A673 (cell line): ENCODE measurements around the gene RXRA.

Experiments used
- EZH2 ChIP-seq: fragments of 200-600 bp; sonication (generic); IDR thresholded peaks from 2 replicates; pipeline ENCODE4 v1.6.1; 2017; ENCODE audit warnings: borderline replicate concordance, low read depth, mild to moderate bottlenecking, mixed read lengths, antibody characterized with exemption, low read length; ENCODE audit not compliant: poor library complexity, severe bottlenecking
- TF ChIP-seq, protein P1 (sequence below): fragments of 300-800, 200-600 bp; sonication (generic); conservative IDR thresholded peaks from 2 replicates; pipeline ENCODE4 v1.5.1; 2017; ENCODE audit warnings: low read depth, mild to moderate bottlenecking, antibody characterized with exemption, low read length, moderate library complexity, mixed read lengths

DNA sequence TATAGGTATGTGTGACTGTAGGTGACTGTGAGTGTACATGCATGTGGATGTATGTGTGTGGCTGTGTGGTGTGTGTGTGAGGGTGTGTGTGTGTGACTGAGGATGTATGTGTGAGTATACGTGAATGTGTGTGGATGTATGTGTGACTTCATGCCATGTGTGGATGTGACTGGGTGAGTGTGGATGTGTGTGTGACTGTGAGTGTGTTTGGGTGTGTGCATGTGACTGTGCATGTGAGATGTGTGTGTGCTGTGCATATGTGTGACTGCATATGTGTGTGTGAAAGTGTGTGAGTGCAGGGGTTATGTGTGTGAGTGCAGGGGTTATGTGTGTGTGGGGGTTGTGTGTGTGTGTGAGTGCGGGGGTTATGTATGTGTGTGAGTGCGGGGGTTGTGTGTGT lies 42.3 kb downstream of the RXRA start:
- TF ChIP-seq, protein P1, sequence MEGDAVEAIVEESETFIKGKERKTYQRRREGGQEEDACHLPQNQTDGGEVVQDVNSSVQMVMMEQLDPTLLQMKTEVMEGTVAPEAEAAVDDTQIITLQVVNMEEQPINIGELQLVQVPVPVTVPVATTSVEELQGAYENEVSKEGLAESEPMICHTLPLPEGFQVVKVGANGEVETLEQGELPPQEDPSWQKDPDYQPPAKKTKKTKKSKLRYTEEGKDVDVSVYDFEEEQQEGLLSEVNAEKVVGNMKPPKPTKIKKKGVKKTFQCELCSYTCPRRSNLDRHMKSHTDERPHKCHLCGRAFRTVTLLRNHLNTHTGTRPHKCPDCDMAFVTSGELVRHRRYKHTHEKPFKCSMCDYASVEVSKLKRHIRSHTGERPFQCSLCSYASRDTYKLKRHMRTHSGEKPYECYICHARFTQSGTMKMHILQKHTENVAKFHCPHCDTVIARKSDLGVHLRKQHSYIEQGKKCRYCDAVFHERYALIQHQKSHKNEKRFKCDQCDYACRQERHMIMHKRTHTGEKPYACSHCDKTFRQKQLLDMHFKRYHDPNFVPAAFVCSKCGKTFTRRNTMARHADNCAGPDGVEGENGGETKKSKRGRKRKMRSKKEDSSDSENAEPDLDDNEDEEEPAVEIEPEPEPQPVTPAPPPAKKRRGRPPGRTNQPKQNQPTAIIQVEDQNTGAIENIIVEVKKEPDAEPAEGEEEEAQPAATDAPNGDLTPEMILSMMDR = no peak
- no peak for TF ChIP-seq EZH2
